Esophagus squamous epithelium (tissue), 5 donors: Measurements from ENCODE around the gene CCM2. TPM values are rescaled to one million over a fixed set of nuclear protein-coding genes. Genes with fewer than 3 reads are reported as not detected.

ENCODE experiments used
- DNase-seq: peaks from one replicate; lab custom pipeline; 2025; lab: John Stamatoyannopoulos, UW
- H3K27ac ChIP-seq, 4 donors: fragments of 200-600 bp; sonication (generic); one replicate each; pipeline ENCODE4 v1.5.1; 2016 to 2019; ENCODE audit warnings: mild to moderate bottlenecking in 1 of 4
- H3K27me3 ChIP-seq, 4 donors: fragments of 200-600 bp; sonication (generic); 1 replicate in 3 of 4; 2 replicates in 1 of 4; pipeline versions ENCODE4 v1.5.1 to v1.6.0; 2017 to 2021; ENCODE audit warnings: antibody characterized with exemption in 1 of 4
- H3K36me3 ChIP-seq, 3 donors: fragments of 200-600 bp; sonication (generic); one replicate each; pipeline ENCODE4 v1.5.1; 2016 to 2019
- H3K4me1 ChIP-seq, 3 donors: fragments of 200-600 bp; sonication (generic); one replicate each; pipeline ENCODE4 v1.5.1; 2017 to 2019
- H3K4me3 ChIP-seq, 4 donors: fragments of 200-600 bp; sonication (generic); 1 replicate in 3 of 4; 2 replicates in 1 of 4; pipeline ENCODE4 v1.5.1; 2016 to 2019; ENCODE audit warnings: mild to moderate bottlenecking in 2 of 4, moderate library complexity in 1 of 4
- H3K9me3 ChIP-seq, 3 donors: fragments of 200-600 bp; sonication (generic); one replicate each; pipeline ENCODE4 v1.5.1; 2016 to 2019
- POLR2A ChIP-seq, 4 donors: fragments of 450-650 bp; IDR thresholded peaks; one replicate each; pipeline ENCODE4 v1.6.1; 2017; ENCODE audit warnings: antibody characterized with exemption in 4 of 4, mild to moderate bottlenecking in 4 of 4, moderate library complexity in 3 of 4
- WGBS, 2 donors: methylation state at CpG; one replicate each; pipeline ENCODE4 v1.1.5; 2018; 5-methylcytosine and 5-hydroxymethylcytosine counted together
- intact Hi-C: fragments of 100-400 bp; cut with DNase I; formaldehyde crosslinking; loops from one replicate; pipeline ENCODE4 v1.15.0; 2022
- total RNA-seq, 4 donors: library from RNA; depleted of rRNA; stranded (reverse); fragments of >200 nt; gene quantifications; one replicate each; pipeline ENCODE4 v1.1.0, GENCODE V29; 2016
- TF ChIP-seq, protein P1 (sequence below), 6 experiments: fragments of 450-650 bp in 4 of 6; fragments of 200-600 bp in 2 of 6; sonication (generic) in 2 of 6; IDR thresholded peaks; one replicate each; pipeline ENCODE4 v1.5.1; 2016 to 2019; ENCODE audit warnings: antibody characterized with exemption in 6 of 6, mild to moderate bottlenecking in 4 of 6, moderate library complexity in 4 of 6
- donor health status: DM: yes; HTN: yes; CAD: no.

CCM2 gene
- total RNA-seq, 4 donors from 2014 or later: 20.0 to 36.3 (median 24.9) TPM

DNA sequence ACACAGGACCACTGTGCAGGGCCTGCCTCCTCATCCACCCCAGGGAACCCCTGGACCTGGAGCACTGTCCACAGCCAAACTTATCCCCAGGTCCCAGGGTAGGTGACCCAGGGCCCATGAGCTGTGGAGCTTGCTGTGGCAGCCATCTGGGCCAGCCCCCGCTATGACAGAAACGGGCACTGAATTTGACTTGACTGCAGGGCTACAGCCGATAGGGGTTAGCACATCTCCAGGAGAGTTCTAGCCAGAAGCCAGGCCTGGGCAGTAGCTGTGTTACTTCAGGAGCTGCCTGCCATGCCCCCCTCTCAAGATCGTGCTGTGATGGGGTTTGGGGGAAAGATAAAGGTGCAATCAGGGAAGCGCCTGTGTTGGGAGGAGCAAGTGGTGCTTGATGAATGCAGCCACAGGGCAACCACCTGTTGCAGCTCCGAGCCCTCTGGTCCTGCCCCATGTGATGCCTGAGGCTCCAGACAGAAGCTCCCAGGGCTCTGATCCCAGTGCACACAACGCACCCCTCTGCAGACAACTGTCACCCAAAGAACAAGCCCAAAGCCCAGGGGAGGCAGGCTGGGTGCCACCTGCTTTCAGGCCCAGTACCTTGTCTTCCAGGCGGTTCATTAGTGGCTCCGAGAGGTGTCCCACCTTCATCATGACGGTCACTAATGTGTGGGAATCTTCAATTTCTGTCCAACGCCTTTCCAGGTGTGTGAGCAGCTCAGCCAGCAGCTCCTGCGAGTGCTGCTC is 105.0 kb downstream of the CCM2 start:
- intact Hi-C loops: no loop called here
- Histone ChIP-seq H3K4me3 (no peak overlapping the region), H3K4me1 (peaks cover 9 to 45% (median 13%) of the 10 kb centered on the region in 3 donors), H3K27ac (no peak overlapping the region), H3K36me3 (peaks cover 69 to 95% (median 82%) of the 10 kb centered on the region in 3 donors), H3K27me3 (no peaks in the 10 kb centered on the region), H3K9me3 (no peaks in the 10 kb centered on the region)
- TF ChIP-seq POLR2A (IDR thresholded peaks at IDR 0.05): no peak
- TF ChIP-seq, protein P1, sequence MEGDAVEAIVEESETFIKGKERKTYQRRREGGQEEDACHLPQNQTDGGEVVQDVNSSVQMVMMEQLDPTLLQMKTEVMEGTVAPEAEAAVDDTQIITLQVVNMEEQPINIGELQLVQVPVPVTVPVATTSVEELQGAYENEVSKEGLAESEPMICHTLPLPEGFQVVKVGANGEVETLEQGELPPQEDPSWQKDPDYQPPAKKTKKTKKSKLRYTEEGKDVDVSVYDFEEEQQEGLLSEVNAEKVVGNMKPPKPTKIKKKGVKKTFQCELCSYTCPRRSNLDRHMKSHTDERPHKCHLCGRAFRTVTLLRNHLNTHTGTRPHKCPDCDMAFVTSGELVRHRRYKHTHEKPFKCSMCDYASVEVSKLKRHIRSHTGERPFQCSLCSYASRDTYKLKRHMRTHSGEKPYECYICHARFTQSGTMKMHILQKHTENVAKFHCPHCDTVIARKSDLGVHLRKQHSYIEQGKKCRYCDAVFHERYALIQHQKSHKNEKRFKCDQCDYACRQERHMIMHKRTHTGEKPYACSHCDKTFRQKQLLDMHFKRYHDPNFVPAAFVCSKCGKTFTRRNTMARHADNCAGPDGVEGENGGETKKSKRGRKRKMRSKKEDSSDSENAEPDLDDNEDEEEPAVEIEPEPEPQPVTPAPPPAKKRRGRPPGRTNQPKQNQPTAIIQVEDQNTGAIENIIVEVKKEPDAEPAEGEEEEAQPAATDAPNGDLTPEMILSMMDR (IDR thresholded peaks at IDR 0.05): no peak
- 94 to 100% methylated on average over 1 to 7 of the region's 12 CpGs for WGBS, 2 donors
- DNase-seq: no peak

DNA sequence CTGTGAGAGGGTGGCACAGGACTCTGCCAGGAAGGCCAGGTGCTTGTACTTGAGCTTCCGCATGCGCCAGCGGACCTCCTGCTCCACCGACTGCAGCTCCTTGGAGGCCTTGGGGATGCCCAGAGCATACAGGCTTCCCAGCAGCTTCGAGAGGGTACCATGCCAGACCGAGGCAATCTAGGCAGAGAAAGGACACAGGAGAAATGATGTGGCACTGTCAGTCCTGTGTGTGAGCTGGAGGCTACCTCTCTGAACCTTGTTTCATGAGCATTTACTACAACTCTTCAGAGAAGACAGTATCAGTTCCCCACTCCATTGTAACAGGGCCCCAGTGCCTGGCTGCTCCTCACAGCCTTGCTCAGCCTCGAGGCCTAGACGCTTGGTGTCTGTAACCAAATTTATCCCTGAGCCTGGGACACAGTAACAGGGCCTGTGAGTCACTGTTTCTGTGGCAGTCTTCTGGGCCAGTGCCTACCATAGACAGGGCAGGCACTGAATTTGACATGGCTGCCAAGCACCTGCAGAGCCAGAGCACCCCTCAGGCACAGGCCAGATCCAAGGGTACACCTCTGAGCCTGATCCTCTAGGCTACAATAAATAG is 105.7 kb downstream of the CCM2 start:
- Histone ChIP-seq H3K9me3 (no peaks in the 10 kb centered on the region), H3K4me3 (no peak overlapping the region), H3K27me3 (no peaks in the 10 kb centered on the region), H3K36me3 (peaks cover 66 to 89% (median 76%) of the 10 kb centered on the region in 3 donors), H3K4me1 (peaks cover 13 to 45% (median 16%) of the 10 kb centered on the region in 3 donors), H3K27ac (no peak overlapping the region)
- intact Hi-C loops: no loop called here
- DNase-seq: no peak
- TF ChIP-seq, protein P1 (IDR thresholded peaks at IDR 0.05): no peak
- TF ChIP-seq POLR2A (IDR thresholded peaks at IDR 0.05): no peak
- WGBS, 2 donors: 88 to 100% methylated on average over 2 to 5 of the region's 8 CpGs

DNA sequence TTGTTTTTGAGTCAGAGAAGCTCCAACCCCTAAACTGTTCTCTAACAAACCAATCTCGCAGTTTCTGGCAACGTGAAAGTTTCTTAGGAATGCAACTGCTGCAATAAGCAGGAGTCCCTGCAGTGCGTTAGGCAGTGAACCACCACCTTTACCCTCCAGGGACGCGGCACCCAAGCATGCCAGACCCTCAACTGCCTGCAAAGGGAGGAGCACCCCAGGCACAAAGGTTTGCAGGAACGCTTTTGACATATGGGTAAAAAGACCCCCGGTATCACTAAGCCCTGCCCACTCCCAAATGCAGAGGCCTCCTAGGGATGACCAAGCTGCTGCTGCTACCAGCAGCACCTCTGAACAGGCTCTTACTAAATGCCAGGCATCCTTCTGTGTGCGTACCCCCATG is 106.8 kb downstream of the CCM2 start:
- TF ChIP-seq, protein P1 (IDR thresholded peaks at IDR 0.05): no peak
- no peak for TF ChIP-seq POLR2A (IDR thresholded peaks at IDR 0.05)
- no peak for DNase-seq
- intact Hi-C loops: no loop called here
- H3K36me3 ChIP-seq: peaks cover 55 to 77% (median 67%) of the 10 kb centered on the region in 3 donors
- no peaks in the 10 kb centered on the region for H3K9me3 ChIP-seq
- peaks cover 17 to 46% (median 18%) of the 10 kb centered on the region in 3 donors for H3K4me1 ChIP-seq
- H3K27ac ChIP-seq: no peak overlapping the region
- 90 to 100% methylated on average over 1 to 5 of the region's 8 CpGs for WGBS, 2 donors
- no peaks in the 10 kb centered on the region for H3K27me3 ChIP-seq
- no peak overlapping the region for H3K4me3 ChIP-seq

DNA sequence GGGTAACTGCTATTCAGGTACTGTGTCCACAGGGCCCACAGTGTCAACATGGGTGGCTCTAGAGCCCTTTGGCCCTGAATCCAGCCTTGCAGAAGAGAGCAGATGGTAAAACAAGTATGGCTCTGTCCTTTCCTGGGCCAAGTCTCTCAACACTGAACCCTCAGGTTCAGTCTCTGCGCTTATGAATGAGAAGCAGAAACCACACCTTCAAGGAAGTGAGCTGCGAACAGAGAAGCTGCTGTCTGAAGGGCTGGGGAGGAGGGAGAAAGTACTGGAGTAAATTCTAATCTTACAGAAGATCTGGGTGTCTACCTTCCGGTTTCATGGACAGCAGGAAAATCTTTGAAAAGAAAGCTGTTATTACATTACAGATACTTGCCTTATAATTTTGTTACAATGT is 107.4 kb downstream of the CCM2 start:
- no peak for TF ChIP-seq POLR2A (IDR thresholded peaks at IDR 0.05)
- TF ChIP-seq, protein P1 (IDR thresholded peaks at IDR 0.05): no peak
- Histone ChIP-seq H3K9me3 (no peaks in the 10 kb centered on the region), H3K27ac (no peak overlapping the region), H3K27me3 (no peaks in the 10 kb centered on the region), H3K4me1 (peaks cover 17 to 51% (median 18%) of the 10 kb centered on the region in 3 donors), H3K4me3 (no peak overlapping the region), H3K36me3 (peaks cover 50 to 72% (median 61%) of the 10 kb centered on the region in 3 donors)
- intact Hi-C loops: no loop called here
- WGBS, 2 donors: 72 to 83% methylated on average over 2 to 3 of the region's 3 CpGs
- DNase-seq: no peak

DNA sequence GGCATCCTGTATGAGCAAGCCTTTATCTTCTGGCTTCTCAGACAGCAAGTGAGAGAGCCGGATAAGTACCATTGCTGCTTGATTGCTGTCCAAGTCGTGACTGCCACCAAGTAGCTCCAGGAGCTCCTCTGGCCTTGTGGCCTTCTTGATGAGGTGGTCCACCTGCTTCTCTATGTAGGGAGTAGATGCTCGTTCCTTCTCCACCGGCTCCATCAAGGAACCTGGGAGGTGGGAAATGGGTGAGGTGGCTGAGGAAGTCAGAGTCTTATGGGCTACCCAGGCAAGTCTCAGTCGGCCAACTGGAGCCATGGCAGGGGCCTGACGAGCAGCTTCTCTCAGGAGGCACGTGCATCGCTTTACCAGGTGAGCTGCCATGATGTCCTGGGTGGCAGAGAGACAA is 108.9 kb downstream of the CCM2 start:
- Histone ChIP-seq H3K27ac (no peak overlapping the region), H3K36me3 (peaks cover 36 to 57% (median 49%) of the 10 kb centered on the region in 3 donors)
- no peak for TF ChIP-seq POLR2A (IDR thresholded peaks at IDR 0.05)
- TF ChIP-seq, protein P1 (IDR thresholded peaks at IDR 0.05): no peak

More for the DNA sequence above, 108.9 kb downstream of the CCM2 start:
- Histone ChIP-seq H3K4me3 (no peak overlapping the region), H3K27me3 (no peaks in the 10 kb centered on the region), H3K4me1 (peaks cover 17 to 53% (median 18%) of the 10 kb centered on the region in 3 donors), H3K9me3 (no peaks in the 10 kb centered on the region)
- intact Hi-C loops: no loop called here
- no peak for DNase-seq
- WGBS, 2 donors: 77 to 83% methylated on average over 4 to 7 of the region's 8 CpGs
